Right atrium auricular region (tissue), 2 donors: ENCODE measurements around the gene NALF2. TPM values are rescaled to one million over a fixed set of nuclear protein-coding genes. Genes with fewer than 3 reads are reported as not detected.

ENCODE experiments used
- DNase-seq: peaks from one replicate; pipeline ENCODE4 v3.0.0-alpha.2; 2019; ENCODE audit warnings: low spot score
- H3K27ac ChIP-seq, 2 donors: fragments of 200-600 bp; sonication (generic); 1 replicate in 1 of 2; 2 replicates in 1 of 2; pipeline ENCODE4 v1.5.1; 2016 to 2019
- H3K27me3 ChIP-seq, 2 donors: fragments of 200-600 bp; sonication (generic); one replicate each; pipeline versions ENCODE4 v1.5.1 to v1.6.0; 2017 to 2019
- H3K36me3 ChIP-seq: fragments of 200-600 bp; sonication (generic); one replicate; pipeline ENCODE4 v1.5.1; 2016
- H3K4me1 ChIP-seq, 2 donors: fragments of 200-600 bp; sonication (generic); one replicate each; pipeline versions ENCODE4 v1.5.1 to v1.6.0; 2017 to 2019
- H3K4me3 ChIP-seq, 2 donors: fragments of 200-600 bp; sonication (generic); 1 replicate in 1 of 2; 2 replicates in 1 of 2; pipeline ENCODE4 v1.5.1; 2017 to 2019; ENCODE audit warnings: mild to moderate bottlenecking in 1 of 2, moderate library complexity in 1 of 2
- H3K9me3 ChIP-seq, 2 donors: fragments of 200-600 bp; sonication (generic); one replicate each; pipeline ENCODE4 v1.5.1; 2019
- CTCF ChIP-seq, 2 donors: fragments of 200-600 bp; sonication (generic); IDR thresholded peaks; one replicate each; pipeline ENCODE4 v1.5.1; 2019; ENCODE audit warnings: antibody characterized with exemption in 2 of 2
- total RNA-seq, 2 donors: library from RNA; depleted of rRNA; stranded (reverse); fragments of >200 nt; gene quantifications; one replicate each; pipeline ENCODE4 v1.1.0, GENCODE V29; 2016

Gene NALF2
- 10 to 100 TPM; 35.5 to 62.7 TPM for total RNA-seq

- Histone ChIP-seq H3K36me3 (no peaks in the 10 kb centered on the region), H3K4me3 (peak within 1 kb of the TSS; percentile 58), H3K4me1 (no peaks in the 10 kb centered on the region), H3K27ac (peak within 1 kb of the TSS; percentile 77 to 86), H3K9me3 (no peaks in the 10 kb centered on the region), H3K27me3 (no peaks in the 10 kb centered on the region)
- DNase-seq = no peak
- TF ChIP-seq CTCF (IDR thresholded peaks at IDR 0.05) = peak in 1 of 2 donors; percentile 2
Observed at GRCh38 chrX:69503782-69504625, at the start of gene NALF2. Gene NALF2 (plus strand): TSS chrX:69504326. CDS start chrX:69505283, 957 bp downstream.

- no peak overlapping the region for H3K27ac ChIP-seq
- H3K9me3 ChIP-seq = no peaks in the 10 kb centered on the region
- no peaks in the 10 kb centered on the region for H3K36me3 ChIP-seq
- no peaks in the 10 kb centered on the region for H3K27me3 ChIP-seq
- DNase-seq = no peak
- TF ChIP-seq CTCF (IDR thresholded peaks at IDR 0.05) = no peak
- H3K4me1 ChIP-seq = no peaks in the 10 kb centered on the region
- no peak overlapping the region for H3K4me3 ChIP-seq
Observed at GRCh38 chrX:69457756-69458155, 46.4 kb upstream of the NALF2 start.

- no peak for DNase-seq
- TF ChIP-seq CTCF (IDR thresholded peaks at IDR 0.05) = no peak
- Histone ChIP-seq H3K27me3 (no peaks in the 10 kb centered on the region), H3K9me3 (peaks cover 0 to 3% of the 10 kb centered on the region in 2 donors), H3K4me3 (no peak overlapping the region), H3K4me1 (no peaks in the 10 kb centered on the region), H3K36me3 (no peaks in the 10 kb centered on the region), H3K27ac (no peak overlapping the region)
Observed at GRCh38 chrX:69466546-69466945, 37.6 kb upstream of the NALF2 start.

- no peaks in the 10 kb centered on the region for H3K36me3 ChIP-seq
- no peak for DNase-seq
- no peak for TF ChIP-seq CTCF (IDR thresholded peaks at IDR 0.05)
- H3K9me3 ChIP-seq = no peaks in the 10 kb centered on the region
- no peaks in the 10 kb centered on the region for H3K4me1 ChIP-seq
- H3K27me3 ChIP-seq = peaks cover 0 to 5% of the 10 kb centered on the region in 2 donors
- no peak overlapping the region for H3K4me3 ChIP-seq
- H3K27ac ChIP-seq = no peak overlapping the region
Observed at GRCh38 chrX:69469975-69470374, 34.2 kb upstream of the NALF2 start.

GRCh38 chrX:69489625-69490024, 14.5 kb upstream of the NALF2 start:
- no peaks in the 10 kb centered on the region for H3K27me3 ChIP-seq
- H3K27ac ChIP-seq = no peak overlapping the region
- no peak for DNase-seq
- no peaks in the 10 kb centered on the region for H3K9me3 ChIP-seq
- H3K4me3 ChIP-seq = no peak overlapping the region
- H3K4me1 ChIP-seq = no peaks in the 10 kb centered on the region
- no peak for TF ChIP-seq CTCF (IDR thresholded peaks at IDR 0.05)
- H3K36me3 ChIP-seq = no peaks in the 10 kb centered on the region
